H1 (cell line): ENCODE results near the gene TRIM45. TPM values are rescaled to one million over a fixed set of nuclear protein-coding genes. Genes with fewer than 3 reads are reported as not detected.

Experiments
- CTCF ChIA-PET: fragments of 300-600 bp; sonication (Branson Sonifier 250); formaldehyde crosslinking; loops from one replicate; lab custom pipeline; 2021; ENCODE audit not compliant: partially characterized antibody; lab: Charles Lee
- POLR2A ChIA-PET: fragments of 300-600 bp; sonication (Branson Sonifier 250); formaldehyde crosslinking; loops from one replicate; lab custom pipeline; 2021; ENCODE audit warnings: inconsistent platforms; ENCODE audit not compliant: partially characterized antibody; lab: Charles Lee
- DNase-seq, 2 experiments: peaks; one replicate each; pipeline versions ENCODE4 v3.0.0 to v3.0.0-alpha.2; 2010 to 2022; ENCODE audit warnings: low spot score in 2 of 2, low read depth in 1 of 2, mixed read lengths in 1 of 2
- FAIRE-seq: peaks from 2 replicates; lab custom pipeline; 2011; peaks lifted over from hg19 to GRCh38; lab: Jason Lieb, UNC
- H2AFZ ChIP-seq: 2 replicates; pipeline ENCODE4 v1.8.1; 2012; ENCODE audit warnings: low read length, inconsistent platforms
- H2AK5ac ChIP-seq: 2 replicates; pipeline ENCODE4 v1.6.1; 2013; ENCODE audit warnings: low read depth, low read length
- H2BK120ac ChIP-seq: replicated peaks from 2 replicates; pipeline ENCODE3; 2013; ENCODE audit warnings: low read depth, low read length, inconsistent platforms
- H2BK12ac ChIP-seq: 2 replicates; pipeline ENCODE4 v1.6.1; 2013; ENCODE audit warnings: low read depth, low read length
- H2BK15ac ChIP-seq: 2 replicates; pipeline ENCODE4 v1.6.1; 2013; ENCODE audit warnings: low read length
- H2BK20ac ChIP-seq: 2 replicates; pipeline ENCODE4 v1.6.1; 2013; ENCODE audit warnings: low read length
- H2BK5ac ChIP-seq: 2 replicates; pipeline ENCODE4 v1.6.1; 2013; ENCODE audit warnings: low read depth, low read length
- H3K14ac ChIP-seq: 2 replicates; pipeline ENCODE4 v1.6.1; 2013; ENCODE audit warnings: inconsistent platforms; ENCODE audit not compliant: insufficient read length
- H3K18ac ChIP-seq: 2 replicates; pipeline ENCODE4 v1.6.1; 2013; ENCODE audit warnings: low read length; ENCODE audit errors: extremely low read depth
- H3K23ac ChIP-seq: 2 replicates; pipeline ENCODE4 v1.6.1; 2013; ENCODE audit warnings: inconsistent platforms; ENCODE audit not compliant: insufficient read length
- H3K23me2 ChIP-seq: 2 replicates; pipeline ENCODE4 v1.6.1; 2013; ENCODE audit warnings: low read depth, low read length
- H3K27ac ChIP-seq: 2 replicates; pipeline ENCODE4 v1.6.1; 2011; ENCODE audit warnings: low read depth, low read length, inconsistent platforms
- H3K27me3 ChIP-seq, 4 experiments: replicated peaks in 1 of 4; 1 replicate in 1 of 4; 2 replicates in 3 of 4; pipeline versions ENCODE4 v1.6.1 to v1.8.1; 2011 to 2013; ENCODE audit warnings: low read length in 3 of 4, mild to moderate bottlenecking in 3 of 4, inconsistent platforms in 2 of 4, mixed read lengths in 2 of 4, moderate library complexity in 1 of 4; ENCODE audit not compliant: control insufficient read depth in 3 of 4, insufficient read depth in 3 of 4; ENCODE audit errors: extremely low read depth in 1 of 4
- H3K36me3 ChIP-seq, 4 experiments: 2 replicates each; pipeline versions ENCODE4 v1.6.1 to v1.8.1; 2011 to 2013; ENCODE audit warnings: mild to moderate bottlenecking in 4 of 4, low read length in 3 of 4, moderate library complexity in 2 of 4, control low read depth in 1 of 4, inconsistent platforms in 1 of 4; ENCODE audit not compliant: insufficient read depth in 4 of 4, control insufficient read depth in 2 of 4
- H3K4ac ChIP-seq: replicated peaks from 2 replicates; pipeline ENCODE3; 2013; ENCODE audit warnings: low read length, low read depth, mixed read lengths, inconsistent platforms; ENCODE audit not compliant: insufficient read length
- H3K4me1 ChIP-seq, 4 experiments: replicated peaks in 1 of 4; 1 replicate in 1 of 4; 2 replicates in 3 of 4; pipeline versions ENCODE4 v1.6.1 to v1.8.1; 2011 to 2013; ENCODE audit warnings: low read length in 3 of 4, inconsistent platforms in 2 of 4, mixed read lengths in 1 of 4; ENCODE audit not compliant: insufficient read depth in 4 of 4, control insufficient read depth in 3 of 4
- H3K4me2 ChIP-seq, 2 experiments: 2 replicates each; pipeline versions ENCODE4 v1.6.1 to v1.8.1; 2011 to 2013; ENCODE audit warnings: low read depth in 2 of 2, low read length in 2 of 2, control low read depth in 1 of 2, inconsistent platforms in 1 of 2, mild to moderate bottlenecking in 1 of 2; ENCODE audit not compliant: insufficient read depth in 1 of 2
- H3K4me3 ChIP-seq, 4 experiments: fragments of 200-600, 300-600 bp in 1 of 4; sonication (generic), shearing (Covaris generic), sonication (Bioruptor Twin) in 1 of 4; 2 replicates each; pipeline versions ENCODE4 v1.5.1 to v1.8.1; 2011 to 2016; ENCODE audit warnings: low read length in 4 of 4, low read depth in 3 of 4, control low read depth in 2 of 4, inconsistent platforms in 2 of 4, mild to moderate bottlenecking in 2 of 4, mixed read lengths in 1 of 4, moderate library complexity in 1 of 4; ENCODE audit not compliant: insufficient read depth in 2 of 4; ENCODE audit errors: extremely low read depth in 1 of 4
- H3K56ac ChIP-seq: replicated peaks from 2 replicates; pipeline ENCODE3; 2013; ENCODE audit warnings: low read depth, mild to moderate bottlenecking, mixed read lengths, low read length, inconsistent platforms; ENCODE audit not compliant: insufficient read length
- H3K79me1 ChIP-seq: 2 replicates; pipeline ENCODE4 v1.6.1; 2013; ENCODE audit warnings: low read depth, low read length, control low read depth
- H3K79me2 ChIP-seq, 2 experiments: 2 replicates each; pipeline versions ENCODE4 v1.6.1 to v1.8.1; 2012 to 2013; ENCODE audit warnings: low read length in 2 of 2, mild to moderate bottlenecking in 2 of 2, inconsistent platforms in 1 of 2; ENCODE audit not compliant: insufficient read depth in 2 of 2, control insufficient read depth in 1 of 2
- H3K9ac ChIP-seq, 4 experiments: replicated peaks in 1 of 4; 1 replicate in 1 of 4; 2 replicates in 3 of 4; pipeline versions ENCODE4 v1.6.1 to v1.8.1; 2011 to 2013; ENCODE audit warnings: low read depth in 3 of 4, low read length in 3 of 4, control low read depth in 2 of 4, mild to moderate bottlenecking in 2 of 4, moderate library complexity in 2 of 4, inconsistent platforms in 1 of 4; ENCODE audit errors: extremely low read depth in 1 of 4
- H3K9me3 ChIP-seq, 2 experiments: 2 replicates each; pipeline versions ENCODE4 v1.6.1 to v1.8.1; 2012 to 2013; ENCODE audit warnings: mild to moderate bottlenecking in 2 of 2, moderate library complexity in 2 of 2, control low read depth in 1 of 2, inconsistent platforms in 1 of 2, low read depth in 1 of 2, low read length in 1 of 2, mixed read lengths in 1 of 2; ENCODE audit not compliant: insufficient read depth in 2 of 2
- H4K20me1 ChIP-seq, 2 experiments: replicated peaks in 1 of 2; 2 replicates each; pipeline versions ENCODE3 to v1.8.1; 2011 to 2013; ENCODE audit warnings: inconsistent platforms in 2 of 2, low read length in 2 of 2, mild to moderate bottlenecking in 1 of 2; ENCODE audit not compliant: insufficient read depth in 2 of 2, control insufficient read depth in 1 of 2
- H4K5ac ChIP-seq: 2 replicates; pipeline ENCODE4 v1.6.1; 2013; ENCODE audit warnings: low read length, low read depth, mixed read lengths, inconsistent platforms; ENCODE audit not compliant: insufficient read length
- H4K8ac ChIP-seq: 2 replicates; pipeline ENCODE4 v1.8.0; 2013; ENCODE audit warnings: mild to moderate bottlenecking, moderate library complexity, low read length, inconsistent platforms; ENCODE audit not compliant: insufficient read depth; ENCODE audit errors: extremely low read depth
- H4K91ac ChIP-seq: replicated peaks from 2 replicates; pipeline ENCODE3; 2013; ENCODE audit warnings: low read length, mixed read lengths, inconsistent platforms; ENCODE audit not compliant: insufficient read length
- CBX5 ChIP-seq: fragments of 300-800, 300-1000 bp; sonication (generic); IDR thresholded peaks from 2 replicates; pipeline ENCODE4 v1.7.1; 2016; ENCODE audit warnings: antibody characterized with exemption, low read length, low read depth
- CHD1 ChIP-seq: IDR thresholded peaks from 2 replicates; pipeline ENCODE4 v1.6.1; 2012; ENCODE audit warnings: low read depth, low read length, improper control_type of control experiment
- CTBP2 ChIP-seq: IDR thresholded peaks from 2 replicates; pipeline ENCODE4 v1.7.0; 2011; ENCODE audit warnings: borderline replicate concordance, mild to moderate bottlenecking, moderate library complexity, mixed read lengths, low read length; ENCODE audit not compliant: insufficient read depth, insufficient read length
- EP300 ChIP-seq, 2 experiments: IDR thresholded peaks; 1 replicate in 1 of 2; 2 replicates in 1 of 2; pipeline ENCODE4 v1.6.1; 2011 to 2012; ENCODE audit warnings: low read depth in 2 of 2, low read length in 2 of 2, mild to moderate bottlenecking in 2 of 2, borderline replicate concordance in 1 of 2, inconsistent platforms in 1 of 2, moderate library complexity in 1 of 2
- GABPA ChIP-seq: IDR thresholded peaks from 2 replicates; pipeline ENCODE4 v1.6.1; 2011; ENCODE audit warnings: mild to moderate bottlenecking, low read length, moderate library complexity, borderline replicate concordance; ENCODE audit not compliant: insufficient read depth
- GTF2F1 ChIP-seq: IDR thresholded peaks from 2 replicates; pipeline ENCODE4 v1.6.1; 2012; ENCODE audit warnings: low read depth, low read length, improper control_type of control experiment, borderline replicate concordance
- RAD21 ChIP-seq, 2 experiments: IDR thresholded peaks in 1 of 2; conservative IDR thresholded peaks in 1 of 2; 2 replicates each; pipeline ENCODE4 v1.6.1; 2011; ENCODE audit warnings: low read depth in 2 of 2, low read length in 2 of 2, improper control_type of control experiment in 1 of 2, inconsistent platforms in 1 of 2, mild to moderate bottlenecking in 1 of 2, moderate library complexity in 1 of 2
- RBBP5 ChIP-seq: IDR thresholded peaks from 2 replicates; pipeline ENCODE4 v1.7.1; 2012; ENCODE audit warnings: low read depth, mild to moderate bottlenecking, inconsistent platforms, low read length, moderate library complexity, borderline replicate concordance
- RFX5 ChIP-seq: IDR thresholded peaks from 2 replicates; pipeline ENCODE4 v1.6.1; 2011; ENCODE audit warnings: low read depth, low read length, improper control_type of control experiment, borderline replicate concordance
- SP1 ChIP-seq: IDR thresholded peaks from 2 replicates; pipeline ENCODE4 v1.6.1; 2011; ENCODE audit warnings: low read depth, low read length
- WGBS, 2 experiments: shearing (Covaris generic) in 1 of 2; methylation state at CpG; one replicate each; pipeline versions ENCODE4 v1.1.6 to v1.1.7; 2013 to 2015; ENCODE audit warnings: low lambda C conversion rate in 2 of 2, mixed read lengths in 2 of 2, inconsistent platforms in 1 of 2, low coverage in 1 of 2, missing lambda C conversion rate in 1 of 2; ENCODE audit not compliant: insufficient replicate concordance in 2 of 2, insufficient coverage in 1 of 2, insufficient read length in 1 of 2; ENCODE audit errors: extremely low coverage in 1 of 2, missing lambda C conversion rate in 1 of 2; 5-methylcytosine and 5-hydroxymethylcytosine counted together
- polyA plus RNA-seq, 7 experiments: library from polyadenylated mRNA; depleted of rRNA in 3 of 7; stranded (reverse) in 5 of 7; unstranded in 2 of 7; fragments of >200 nt in 5 of 7; fragments of 200-250 nt in 2 of 7; gene quantifications; 1 replicate in 5 of 7; 2 replicates in 1 of 7; 4 replicates in 1 of 7; pipeline versions ENCODE4 v1.2.1 to v1.2.3, GENCODE V29; 2011 to 2013; ENCODE audit warnings: missing spikeins in 2 of 7, mixed read lengths in 2 of 7
- total RNA-seq: library from RNA; stranded (reverse); fragmentation: NEBNext Ultra II Directional; extraction: Animal tissue kit (Norgen Biotek cat#: 25700); gene quantifications from 2 replicates; pipeline ENCODE4 v1.2.1, GENCODE V29; 2021

The TRIM45 gene
- total and polyA plus RNA-seq, 2 of the 8 experiments (the other 6 are each of a cell fraction or from before 2014, with no cell fraction given) = 13.7 to 16.7 TPM

GRCh38 chr1:117117697-117118096 lies 3.9 kb downstream of the TRIM45 start:
- no peak overlapping the region for H3K4me3 ChIP-seq
- FAIRE-seq (no peak), DNase-seq (no peak)
- H2BK15ac ChIP-seq = no peak overlapping the region
- H2BK120ac ChIP-seq = no peak overlapping the region
- H3K79me2 ChIP-seq = no peaks in the 10 kb centered on the region; a peak in 1 of 4 replicates
- H3K23me2 ChIP-seq = peaks cover 5% of the 10 kb centered on the region; the same call in 1 of the 2 replicates
- H2BK12ac ChIP-seq = no peak overlapping the region
- WGBS, 2 experiments = 97% methylated on average over 2 of the region's 2 CpGs; no CpG with 5 or more reads in 1 of the 2 experiments
- peaks cover 0 to 4% of the 10 kb centered on the region in 2 experiments for H4K20me1 ChIP-seq
- no peak overlapping the region for H3K56ac ChIP-seq
- ChIA-PET CTCF (interaction anchor here (0.8 to 13.2 kb wide), 6 partner anchors 12 to 168 kb away, joined by 3 to 114 read pairs (median 3); no protein-coding TSS in a partner anchor), POLR2A (no interaction called here)
- no peak overlapping the region for H3K9ac ChIP-seq
- no peak overlapping the region for H2BK5ac ChIP-seq
- no peak overlapping the region for H3K23ac ChIP-seq
- H3K27me3 ChIP-seq = no peaks in the 10 kb centered on the region
- peaks cover 13 to 52% (median 38%) of the 10 kb centered on the region in 4 experiments for H3K36me3 ChIP-seq
- peaks cover 2 to 11% (median 6%) of the 10 kb centered on the region in 4 experiments for H3K4me1 ChIP-seq
- no peak overlapping the region for H3K18ac ChIP-seq
- no peak overlapping the region for H4K5ac ChIP-seq
- no peak overlapping the region for H2BK20ac ChIP-seq
- H2AFZ ChIP-seq = no peak overlapping the region
- H3K4me2 ChIP-seq = no peak overlapping the region
- H3K4ac ChIP-seq = no peak overlapping the region
- no peak overlapping the region for H3K27ac ChIP-seq
- TF ChIP-seq GABPA = no peak
- TF ChIP-seq EP300 (IDR thresholded peaks at IDR 0.05; ENCODE audit: borderline replicate concordance in 1 of 2, low read depth in 2 of 2, low read length in 2 of 2) = no peak
- no peak for TF ChIP-seq GTF2F1
- no peak for TF ChIP-seq CTBP2
- no peak for TF ChIP-seq CBX5
- no peak for TF ChIP-seq RAD21 (IDR thresholded peaks at IDR 0.05 in 1 of 2, conservative IDR thresholded peaks at IDR 0.05 in 1 of 2; ENCODE audit: low read depth in 2 of 2, low read length in 2 of 2)
- TF ChIP-seq RFX5 = no peak
- TF ChIP-seq SP1 = no peak
- TF ChIP-seq CHD1 = no peak
- TF ChIP-seq RBBP5 = no peak
- H3K9me3 ChIP-seq = no peaks in the 10 kb centered on the region
- no peak overlapping the region for H4K8ac ChIP-seq
- H4K91ac ChIP-seq = no peak overlapping the region
- no peaks in the 10 kb centered on the region for H3K79me1 ChIP-seq
- H3K14ac ChIP-seq = no peak overlapping the region
- H2AK5ac ChIP-seq = no peak overlapping the region
